Memory B cell (primary cell): Measurements from ENCODE around the gene SNRPE.

Experiments used
- ATAC-seq: fragments of 150-1000 bp; cut with Tn5 transposase; 2 replicates; pipeline ENCODE4 v1.10.0; 2021; ENCODE audit warnings: low read depth, mild to moderate bottlenecking, moderate library complexity
- DNase-seq, 2 donors: peaks; one replicate each; pipeline ENCODE4 v3.0.0; 2022; ENCODE audit warnings: low spot score in 2 of 2
- H3K27ac Mint-ChIP-seq: one replicate; pipeline ENCODE4 v1.8.0; 2022; ENCODE audit warnings: mild to moderate bottlenecking, moderate library complexity, mixed read lengths
- H3K27me3 Mint-ChIP-seq: one replicate; pipeline ENCODE4 v1.8.0; 2022; ENCODE audit warnings: mixed read lengths
- H3K36me3 Mint-ChIP-seq: one replicate; pipeline ENCODE4 v1.8.0; 2022; ENCODE audit warnings: mild to moderate bottlenecking, mixed read lengths
- H3K4me1 Mint-ChIP-seq: one replicate; pipeline ENCODE4 v1.8.0; 2022; ENCODE audit warnings: mixed read lengths
- H3K4me3 Mint-ChIP-seq: one replicate; pipeline ENCODE4 v1.8.0; 2022; ENCODE audit warnings: mild to moderate bottlenecking, moderate library complexity, mixed read lengths
- H3K9me3 Mint-ChIP-seq: one replicate; pipeline ENCODE4 v1.8.0; 2022; ENCODE audit warnings: mixed read lengths

The SNRPE gene

GRCh38 chr1:203899869-203900714 is 38.7 kb downstream of the SNRPE start:
- no peaks in the 10 kb centered on the region for H3K36me3 Mint-ChIP-seq
- no peaks in the 10 kb centered on the region for H3K4me1 Mint-ChIP-seq
- no peak overlapping the region for H3K4me3 Mint-ChIP-seq
- H3K27ac Mint-ChIP-seq, result no peak overlapping the region
- peaks cover 2% of the 10 kb centered on the region for H3K27me3 Mint-ChIP-seq
- ATAC-seq, result no peak
- peaks cover 2% of the 10 kb centered on the region for H3K9me3 Mint-ChIP-seq
- DNase-seq, result no peak

GRCh38 chr1:203901581-203901980 is 40.2 kb downstream of the SNRPE start:
- Mint-ChIP-seq H3K27ac (no peak overlapping the region), H3K9me3 (peaks cover 2% of the 10 kb centered on the region), H3K36me3 (no peaks in the 10 kb centered on the region), H3K4me3 (no peak overlapping the region), H3K27me3 (peaks cover 2% of the 10 kb centered on the region), H3K4me1 (no peaks in the 10 kb centered on the region)
- DNase-seq (no peak), ATAC-seq (no peak)

- Mint-ChIP-seq H3K27ac (no peak overlapping the region), H3K36me3 (no peaks in the 10 kb centered on the region), H3K9me3 (peaks cover 2% of the 10 kb centered on the region), H3K4me3 (no peak overlapping the region), H3K4me1 (no peaks in the 10 kb centered on the region), H3K27me3 (peaks cover 2% of the 10 kb centered on the region)
- no peak for DNase-seq
- no peak for ATAC-seq
These were observed 43.9 kb downstream of the SNRPE start for GRCh38 chr1:203905275-203905674.

- Mint-ChIP-seq H3K36me3 (no peaks in the 10 kb centered on the region), H3K9me3 (peaks cover 2% of the 10 kb centered on the region), H3K27me3 (peaks cover 2% of the 10 kb centered on the region), H3K4me1 (no peaks in the 10 kb centered on the region), H3K27ac (no peak overlapping the region), H3K4me3 (no peak overlapping the region)
- DNase-seq (no peak), ATAC-seq (no peak)
These were observed 45.5 kb downstream of the SNRPE start for GRCh38 chr1:203906932-203907331.

- Mint-ChIP-seq H3K4me3 (no peak overlapping the region), H3K27me3 (no peaks in the 10 kb centered on the region)
These were observed 46.5 kb downstream of the SNRPE start for GRCh38 chr1:203907901-203908300.

GRCh38 chr1:203911806-203912205 is 50.4 kb downstream of the SNRPE start:
- Mint-ChIP-seq H3K27ac (no peak overlapping the region), H3K9me3 (no peaks in the 10 kb centered on the region), H3K27me3 (peaks cover 5% of the 10 kb centered on the region), H3K4me1 (no peaks in the 10 kb centered on the region), H3K4me3 (no peak overlapping the region), H3K36me3 (no peaks in the 10 kb centered on the region)
- DNase-seq, result no peak
- no peak for ATAC-seq

More at GRCh38 chr1:203907901-203908300, 46.5 kb downstream of the SNRPE start:
- DNase-seq, result no peak
- H3K27ac Mint-ChIP-seq, result no peak overlapping the region
- no peaks in the 10 kb centered on the region for H3K36me3 Mint-ChIP-seq
- no peaks in the 10 kb centered on the region for H3K4me1 Mint-ChIP-seq
- ATAC-seq, result no peak
- no peaks in the 10 kb centered on the region for H3K9me3 Mint-ChIP-seq

- no peak for DNase-seq
- Mint-ChIP-seq H3K4me1 (no peaks in the 10 kb centered on the region), H3K36me3 (no peaks in the 10 kb centered on the region), H3K9me3 (no peaks in the 10 kb centered on the region), H3K27me3 (peaks cover 5% of the 10 kb centered on the region), H3K27ac (no peak overlapping the region), H3K4me3 (no peak overlapping the region)
- no peak for ATAC-seq
These were observed 51.7 kb downstream of the SNRPE start for GRCh38 chr1:203913073-203913521.

GRCh38 chr1:203914292-203914691 is 52.9 kb downstream of the SNRPE start:
- Mint-ChIP-seq H3K9me3 (no peaks in the 10 kb centered on the region), H3K4me1 (no peaks in the 10 kb centered on the region), H3K4me3 (no peak overlapping the region), H3K27me3 (peaks cover 5% of the 10 kb centered on the region), H3K27ac (no peak overlapping the region), H3K36me3 (no peaks in the 10 kb centered on the region)
- no peak for DNase-seq
- no peak for ATAC-seq

- no peak for DNase-seq
- Mint-ChIP-seq H3K9me3 (no peaks in the 10 kb centered on the region), H3K27ac (no peak overlapping the region), H3K36me3 (no peaks in the 10 kb centered on the region), H3K4me1 (no peaks in the 10 kb centered on the region), H3K4me3 (no peak overlapping the region), H3K27me3 (peaks cover 5% of the 10 kb centered on the region)
- ATAC-seq, result no peak
These were observed 54.4 kb downstream of the SNRPE start for GRCh38 chr1:203915811-203916210.

- H3K27ac Mint-ChIP-seq, result no peak overlapping the region
- H3K4me1 Mint-ChIP-seq, result no peaks in the 10 kb centered on the region
- no peaks in the 10 kb centered on the region for H3K36me3 Mint-ChIP-seq
- DNase-seq (no peak), ATAC-seq (no peak)
- no peaks in the 10 kb centered on the region for H3K9me3 Mint-ChIP-seq
- no peak overlapping the region for H3K4me3 Mint-ChIP-seq
- H3K27me3 Mint-ChIP-seq, result peaks cover 5% of the 10 kb centered on the region
These were observed 55.4 kb downstream of the SNRPE start for GRCh38 chr1:203916756-203917155.
